NCI-H2227 (cell line): Measurements from ENCODE around the gene MAN1C1.
A peak's percentile ranks its signal among the peaks of the same experiment; 100 is the strongest.

Experiments used
- DNase-seq: peaks from one replicate; lab custom pipeline; 2025; ENCODE audit not compliant: unreplicated experiment; lab: John Stamatoyannopoulos, UW

Gene MAN1C1

GRCh38 chr1:25811384-25812082 is 194.9 kb downstream of the MAN1C1 start:
- no peak for DNase-seq

GRCh38 chr1:25813071-25813733 is 196.6 kb downstream of the MAN1C1 start:
- no peak for DNase-seq

- no peak for DNase-seq
Observed at GRCh38 chr1:25813734-25814471, 197.3 kb downstream of the MAN1C1 start.

- no peak for DNase-seq
Observed at GRCh38 chr1:25814549-25815087, 198.0 kb downstream of the MAN1C1 start.

GRCh38 chr1:25815208-25816111 is 198.9 kb downstream of the MAN1C1 start:
- no peak for DNase-seq

DNA sequence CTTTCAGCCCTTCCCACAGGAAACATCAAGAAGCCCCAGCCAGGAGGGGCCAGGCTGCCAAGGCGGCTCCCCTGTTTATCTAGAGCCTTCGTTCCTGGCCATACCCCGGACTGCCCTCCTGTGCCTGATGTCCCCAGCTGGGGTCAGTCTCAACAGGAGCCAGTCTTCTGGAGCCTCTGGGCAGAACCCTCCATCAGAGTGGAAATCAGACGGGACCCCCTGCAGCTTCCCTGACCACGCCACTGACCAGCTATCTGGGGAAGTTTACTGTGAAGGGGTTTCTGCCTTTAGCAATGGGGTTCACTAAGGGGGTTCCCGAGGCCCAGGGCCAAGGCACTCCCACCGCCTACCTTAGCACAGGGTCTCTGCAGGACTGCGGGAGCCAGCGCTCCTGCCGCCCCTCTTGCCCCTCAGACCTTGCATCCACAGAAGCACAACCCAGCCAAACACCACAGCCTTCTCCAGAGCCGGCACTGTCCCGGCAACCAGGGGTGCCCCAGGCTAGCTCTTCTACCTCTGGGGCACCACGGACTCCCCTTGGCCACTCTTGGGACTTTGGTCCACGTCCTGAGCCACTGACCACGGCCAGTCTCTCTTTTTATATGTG is 199.6 kb downstream of the MAN1C1 start:
- no peak for DNase-seq

DNA sequence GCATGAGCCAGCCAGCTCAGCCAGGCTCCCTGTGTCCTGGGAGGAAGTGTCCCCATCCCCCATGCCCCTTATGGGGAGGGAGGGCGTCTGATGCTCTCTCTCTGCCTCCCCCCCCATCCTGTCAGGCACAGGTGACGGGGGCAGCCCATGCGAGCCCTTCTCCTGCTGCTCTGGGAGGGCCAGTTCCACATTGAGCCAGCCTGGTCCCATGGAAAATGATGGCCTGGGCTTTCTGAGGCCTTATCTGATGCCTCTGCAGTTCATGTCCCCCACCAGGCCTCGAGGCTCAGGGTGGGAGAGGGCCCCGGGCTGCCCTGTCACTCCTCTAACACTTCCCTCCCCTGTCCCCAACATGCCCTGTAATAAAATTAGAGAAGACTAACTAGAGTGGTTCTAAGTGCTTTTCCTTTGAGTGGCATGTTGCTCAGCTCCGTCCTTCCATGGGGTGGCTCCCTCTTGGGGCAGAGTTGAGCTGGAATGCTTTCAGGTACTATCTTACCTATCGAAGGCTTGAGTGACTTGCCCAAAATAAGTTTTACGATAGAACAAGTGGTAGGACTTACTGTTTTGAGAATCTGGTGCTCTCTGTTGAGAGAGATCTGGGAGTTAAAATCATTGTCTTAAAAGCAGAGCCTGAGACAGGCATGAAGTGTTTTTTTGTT is 201.4 kb downstream of the MAN1C1 start:
- DNase-seq = peak; percentile 37

- DNase-seq = no peak
Observed at GRCh38 chr1:25818569-25818968, 202.0 kb downstream of the MAN1C1 start.

GRCh38 chr1:25819491-25820246 is 203.1 kb downstream of the MAN1C1 start, which contains the start of gene MTFR1L:
MTFR1L (plus strand) TSS chr1:25819954; CDS start chr1:25823105, 3,151 bp downstream.
- peak; percentile 92 for DNase-seq

- peak; percentile 58 for DNase-seq
Observed at GRCh38 chr1:25820247-25821111, 203.9 kb downstream of the MAN1C1 start.

DNA sequence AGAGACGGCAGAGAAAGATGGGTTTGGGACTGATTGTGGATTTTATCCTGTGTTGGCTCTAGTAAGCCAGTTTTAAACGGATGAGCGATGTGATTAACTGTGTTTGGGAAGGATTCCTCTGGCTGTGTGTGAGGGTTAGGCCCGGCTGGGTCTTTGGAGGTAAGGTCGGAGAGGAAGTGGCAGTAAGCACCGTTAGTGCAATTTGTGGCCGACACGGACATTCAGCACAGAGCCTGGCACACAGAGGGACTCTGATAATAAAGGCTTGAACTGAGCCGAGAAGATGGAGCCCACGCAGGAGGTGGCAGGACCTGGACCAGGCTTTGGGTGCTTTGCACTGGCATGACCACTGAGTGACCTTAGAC is 204.5 kb downstream of the MAN1C1 start:
- DNase-seq = no peak

GRCh38 chr1:25821630-25822091 is 205.1 kb downstream of the MAN1C1 start:
- DNase-seq = no peak

GRCh38 chr1:25825605-25826004 is 209.0 kb downstream of the MAN1C1 start:
- DNase-seq = no peak

DNA sequence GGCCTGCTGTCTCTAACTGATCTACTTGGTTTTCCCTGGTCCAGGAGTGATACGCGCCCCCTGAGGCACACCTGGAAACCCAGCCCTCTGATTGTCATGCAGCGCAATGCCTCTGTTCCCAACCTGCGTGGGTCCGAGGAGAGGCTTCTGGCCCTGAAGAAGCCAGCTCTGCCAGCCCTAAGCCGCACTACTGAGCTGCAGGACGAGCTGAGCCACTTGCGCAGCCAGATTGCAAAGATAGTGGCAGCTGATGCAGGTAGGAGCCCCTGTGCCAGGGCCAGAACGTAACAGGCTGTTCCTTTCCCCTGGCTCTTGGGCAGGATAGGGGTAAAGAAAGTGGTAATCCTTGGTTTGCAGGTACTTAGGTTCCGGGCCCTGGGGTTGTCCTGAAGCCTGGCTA is 210.0 kb downstream of the MAN1C1 start:
- no peak for DNase-seq

GRCh38 chr1:25828491-25828890 is 211.9 kb downstream of the MAN1C1 start:
- no peak for DNase-seq

- no peak for DNase-seq
Observed at GRCh38 chr1:25829046-25829445, 212.5 kb downstream of the MAN1C1 start.

DNA sequence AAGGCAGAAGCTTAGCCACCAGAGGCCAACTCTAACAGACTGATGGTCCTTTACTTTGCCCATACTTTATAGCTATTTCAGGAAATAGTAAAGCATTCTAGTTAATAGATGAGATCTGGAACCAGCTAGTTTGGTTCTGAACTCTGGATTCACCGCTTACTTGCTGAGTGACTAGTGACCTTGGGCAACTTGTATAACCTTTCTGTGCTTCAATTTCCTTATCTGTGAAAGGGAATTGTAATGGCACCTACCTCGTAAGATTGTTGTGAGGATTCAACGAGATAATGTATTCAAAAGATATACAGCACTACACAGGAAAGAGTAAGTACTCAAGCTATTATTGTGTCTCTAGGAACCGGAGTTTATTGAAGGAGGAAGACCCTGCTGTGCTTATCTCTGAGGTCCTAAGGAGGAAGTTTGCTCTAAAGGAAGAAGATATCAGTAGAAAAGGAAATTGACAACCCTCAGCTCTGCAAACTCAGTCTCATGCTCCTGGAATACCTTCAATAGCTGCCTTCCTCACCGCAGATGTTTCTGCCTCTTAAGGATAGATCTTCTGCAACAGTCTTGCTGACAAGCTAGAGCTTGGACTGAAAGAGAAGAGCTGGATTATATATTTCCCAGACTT is 215.1 kb downstream of the MAN1C1 start:
- no peak for DNase-seq
